ENCODE measurements around the gene CERS1.

CERS1 gene

GRCh38 chr19:18895824-18896341 lies at the start of gene CERS1:
Gene CERS1 (minus strand): TSS chr19:18896158. CDS start chr19:18896072, 86 bp downstream.
- DNase-seq (ENCODE audit: low read depth, low spot score) = peak; percentile 22

- DNase-seq (ENCODE audit: low read depth, low spot score) = no peak
Measured at GRCh38 chr19:18945297-18945696, 49.3 kb upstream of the CERS1 start.

GRCh38 chr19:18943465-18943864 lies 47.5 kb upstream of the CERS1 start:
- no peak for DNase-seq (ENCODE audit: low read depth, low spot score)

GRCh38 chr19:18942692-18943091 lies 46.7 kb upstream of the CERS1 start:
- no peak for DNase-seq (ENCODE audit: low read depth, low spot score)

GRCh38 chr19:18941628-18942354 lies 45.8 kb upstream of the CERS1 start:
- DNase-seq (ENCODE audit: low read depth, low spot score) = no peak

- DNase-seq (ENCODE audit: low read depth, low spot score) = peak; percentile 18
Measured at GRCh38 chr19:18940769-18941627, 45.0 kb upstream of the CERS1 start, which contains the start of gene HOMER3. Gene HOMER3 (minus strand): TSS chr19:18941217. CDS start chr19:18938982, 2,235 bp downstream.

- DNase-seq (ENCODE audit: low read depth, low spot score) = no peak
Measured at GRCh38 chr19:18939922-18940768, 44.2 kb upstream of the CERS1 start.

- DNase-seq (ENCODE audit: low read depth, low spot score) = no peak
Measured at GRCh38 chr19:18939163-18939562, 43.2 kb upstream of the CERS1 start.

GRCh38 chr19:18933297-18933696 lies 37.3 kb upstream of the CERS1 start:
- peak; percentile 20 for DNase-seq (ENCODE audit: low read depth, low spot score)

- peak; percentile 97 for DNase-seq (ENCODE audit: low read depth, low spot score)
Measured at GRCh38 chr19:18932216-18932841, 36.4 kb upstream of the CERS1 start.

- no peak for DNase-seq (ENCODE audit: low read depth, low spot score)
Measured at GRCh38 chr19:18931316-18932162, 35.6 kb upstream of the CERS1 start.

- DNase-seq (ENCODE audit: low read depth, low spot score) = no peak
Measured at GRCh38 chr19:18929311-18929710, 33.4 kb upstream of the CERS1 start.

GRCh38 chr19:18928018-18928805 lies 32.3 kb upstream of the CERS1 start:
- no peak for DNase-seq (ENCODE audit: low read depth, low spot score)

GRCh38 chr19:18924684-18925213 lies 28.8 kb upstream of the CERS1 start:
- DNase-seq (ENCODE audit: low read depth, low spot score) = no peak

- no peak for DNase-seq (ENCODE audit: low read depth, low spot score)
Measured at GRCh38 chr19:18922228-18922985, 26.4 kb upstream of the CERS1 start.

GRCh38 chr19:18921593-18921992 lies 25.6 kb upstream of the CERS1 start:
- no peak for DNase-seq (ENCODE audit: low read depth, low spot score)

GRCh38 chr19:18920400-18920799 lies 24.4 kb upstream of the CERS1 start:
- DNase-seq (ENCODE audit: low read depth, low spot score) = no peak

- DNase-seq (ENCODE audit: low read depth, low spot score) = no peak
Measured at GRCh38 chr19:18919900-18920214, 23.9 kb upstream of the CERS1 start.

All from ELF-1 (cell line).